ENCODE results near the gene PHETA2. TPM values are rescaled to one million over a fixed set of nuclear protein-coding genes. Genes with fewer than 3 reads are reported as not detected.

PHETA2 gene
- total and polyA plus RNA-seq, 2 of the 8 experiments (the other 6 are each of a cell fraction or from before 2014, with no cell fraction given), result 7.4 to 7.6 TPM

GRCh38 chr22:42072606-42073330 lies 1.3 kb upstream of the PHETA2 start:
- CTCF ChIA-PET (ENCODE audit: partially characterized antibody), result no interaction called here
- FAIRE-seq, result no peak
- H2BK120ac ChIP-seq (replicated peaks; ENCODE audit: low read depth, low read length), result no peak overlapping the region

More at GRCh38 chr22:42072606-42073330, 1.3 kb upstream of the PHETA2 start:
- Histone ChIP-seq H3K18ac (ENCODE audit: extremely low read depth, low read length) (no peak overlapping the region), H3K23me2 (ENCODE audit: low read depth, low read length) (peaks cover 8% of the 10 kb centered on the region; the same call in 1 of the 2 replicates), H3K9me3 (ENCODE audit: insufficient read depth in 2 of 2, low read depth in 1 of 2, low read length in 1 of 2) (no peaks in the 10 kb centered on the region), H3K56ac (replicated peaks; ENCODE audit: insufficient read length, low read depth, low read length) (no peak overlapping the region), H2AK5ac (ENCODE audit: low read depth, low read length) (no peak overlapping the region; the same call in 1 of the 2 replicates), H3K27me3 (replicated peaks in 1 of 4; ENCODE audit: control insufficient read depth in 3 of 4, extremely low read depth in 1 of 4, insufficient read depth in 3 of 4, low read length in 3 of 4) (peaks cover 0 to 9% (median 4%) of the 10 kb centered on the region in 4 experiments; a peak in 2 of 7 replicates), H2AFZ (ENCODE audit: low read length) (no peak overlapping the region), H3K4me2 (ENCODE audit: insufficient read depth in 1 of 2, low read depth in 2 of 2, low read length in 2 of 2) (no peak overlapping the region), H3K4ac (replicated peaks; ENCODE audit: insufficient read length, low read depth, low read length) (no peak overlapping the region), H3K36me3 (ENCODE audit: control insufficient read depth in 2 of 4, insufficient read depth in 4 of 4, low read length in 3 of 4) (0 out of 8 replicates have a peak, but pooled peaks cover 0 to 3% (median 0%) of the 10 kb centered on the region in 4 experiments), H3K4me3 (ENCODE audit: extremely low read depth in 1 of 4, insufficient read depth in 2 of 4, low read depth in 3 of 4, low read length in 4 of 4) (no peak overlapping the region), H3K9ac (replicated peaks in 1 of 4; ENCODE audit: extremely low read depth in 1 of 4, low read depth in 3 of 4, low read length in 3 of 4) (no peak overlapping the region), H3K14ac (ENCODE audit: insufficient read length) (no peak overlapping the region), H2BK5ac (ENCODE audit: low read depth, low read length) (no peak overlapping the region), H4K5ac (ENCODE audit: insufficient read length, low read depth, low read length) (no peak overlapping the region), H3K79me1 (ENCODE audit: low read depth, low read length) (no peaks in the 10 kb centered on the region), H4K8ac (ENCODE audit: extremely low read depth, insufficient read depth, low read length) (no peak overlapping the region), H3K27ac (ENCODE audit: low read depth, low read length) (no peak overlapping the region), H4K20me1 (replicated peaks in 1 of 2; ENCODE audit: control insufficient read depth in 1 of 2, insufficient read depth in 2 of 2, low read length in 2 of 2) (no peaks in the 10 kb centered on the region), H3K4me1 (replicated peaks in 1 of 4; ENCODE audit: control insufficient read depth in 3 of 4, insufficient read depth in 4 of 4, low read length in 3 of 4) (peaks cover 2 to 24% (median 11%) of the 10 kb centered on the region in 4 experiments), H2BK12ac (ENCODE audit: low read depth, low read length) (0 out of 2 replicates have a peak overlapping the region, but pooled peaks have one; percentile 9), H4K91ac (replicated peaks; ENCODE audit: insufficient read length, low read length) (no peak overlapping the region), H3K23ac (ENCODE audit: insufficient read length) (no peak overlapping the region), H2BK15ac (ENCODE audit: low read length) (peak overlapping the region; percentile 8; the same call in 1 of the 2 replicates), H3K79me2 (ENCODE audit: control insufficient read depth in 1 of 2, insufficient read depth in 2 of 2, low read length in 2 of 2) (no peaks in the 10 kb centered on the region), H2BK20ac (ENCODE audit: low read length) (peak overlapping the region; percentile 29)
- POLR2A ChIA-PET (ENCODE audit: partially characterized antibody), result interaction anchor here (2.1 to 3.3 kb wide), 2 partner anchors 10 to 17 kb away, joined by 4 to 24 read pairs; partner anchors contain the start of gene NDUFA6
- DNase-seq (ENCODE audit: low read depth in 1 of 2, low spot score in 2 of 2), result no peak
- WGBS, 2 experiments (ENCODE audit: extremely low coverage in 1 of 2, insufficient coverage in 1 of 2, insufficient read length in 1 of 2, insufficient replicate concordance in 2 of 2, low coverage in 1 of 2, low lambda C conversion rate in 2 of 2, missing lambda C conversion rate in 1 of 2), result 85% methylated on average over 8 of the region's 8 CpGs; no CpG with 5 or more reads in 1 of the 2 experiments
- TF ChIP-seq POLR2AphosphoS5 (IDR thresholded peaks at IDR 0.05; ENCODE audit: low read depth, low read length) (no peak), E2F6 (IDR thresholded peaks at IDR 0.05) (no peak), CTCF (IDR thresholded peaks at IDR 0.05; ENCODE audit: control extremely low read depth in 1 of 3, insufficient read depth in 1 of 3, low read depth in 1 of 3, low read length in 3 of 3) (peak; percentile 5 to 29 (median 6); a peak in 2 of 4 replicates), RAD21 (IDR thresholded peaks at IDR 0.05 in 1 of 2, conservative IDR thresholded peaks at IDR 0.05 in 1 of 2; ENCODE audit: low read depth in 2 of 2, low read length in 2 of 2) (0 out of 4 replicates have a peak, but pooled peaks of 1 of the 2 experiments have one; percentile 9), CHD2 (IDR thresholded peaks at IDR 0.05; ENCODE audit: low read length) (no peak)

Measured in H1 (cell line).